Measurements from ENCODE around the gene PIGN. TPM values are rescaled to one million over a fixed set of nuclear protein-coding genes. Genes with fewer than 3 reads are reported as not detected.

PIGN gene
- total RNA-seq, 2 experiments from 2014 or later: 24.9 to 28.1 TPM

DNA sequence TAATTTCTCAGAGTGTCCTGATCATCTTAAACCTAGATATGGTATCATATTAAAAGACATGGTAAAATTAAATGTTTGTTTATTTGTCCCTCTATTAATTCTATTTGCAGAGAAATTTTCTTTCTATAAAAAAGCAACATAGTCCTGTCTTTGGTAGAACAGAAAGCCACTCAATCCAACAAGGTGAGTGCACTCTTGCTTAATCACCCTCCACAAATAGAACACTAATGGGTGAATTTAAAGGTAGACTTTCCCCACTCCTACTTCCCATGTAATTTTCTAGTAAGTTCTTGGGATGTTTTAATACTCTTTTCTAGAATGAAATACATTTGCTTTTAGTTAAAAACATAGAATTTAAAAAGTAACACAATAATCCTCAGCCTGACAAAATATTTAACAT, 97.7 kb downstream of the PIGN start:
- ATAC-seq (no peak), DNase-seq (no peak)
- POLR2A ChIA-PET: no interaction called here
- no peak overlapping the region for H3K27ac Mint-ChIP-seq
- peaks cover 25% of the 10 kb centered on the region for H3K4me1 Mint-ChIP-seq (ENCODE audit: low read depth)
- H3K4me3 Mint-ChIP-seq: no peak overlapping the region
- CTCF ChIA-PET: no interaction called here
- peaks cover 11% of the 10 kb centered on the region for H3K36me3 Mint-ChIP-seq (ENCODE audit: low read depth)
- no peaks in the 10 kb centered on the region for H3K27me3 Mint-ChIP-seq
- intact Hi-C loops (cut with micrococcal nuclease): no loop called here
- TF ChIP-seq, protein P1, sequence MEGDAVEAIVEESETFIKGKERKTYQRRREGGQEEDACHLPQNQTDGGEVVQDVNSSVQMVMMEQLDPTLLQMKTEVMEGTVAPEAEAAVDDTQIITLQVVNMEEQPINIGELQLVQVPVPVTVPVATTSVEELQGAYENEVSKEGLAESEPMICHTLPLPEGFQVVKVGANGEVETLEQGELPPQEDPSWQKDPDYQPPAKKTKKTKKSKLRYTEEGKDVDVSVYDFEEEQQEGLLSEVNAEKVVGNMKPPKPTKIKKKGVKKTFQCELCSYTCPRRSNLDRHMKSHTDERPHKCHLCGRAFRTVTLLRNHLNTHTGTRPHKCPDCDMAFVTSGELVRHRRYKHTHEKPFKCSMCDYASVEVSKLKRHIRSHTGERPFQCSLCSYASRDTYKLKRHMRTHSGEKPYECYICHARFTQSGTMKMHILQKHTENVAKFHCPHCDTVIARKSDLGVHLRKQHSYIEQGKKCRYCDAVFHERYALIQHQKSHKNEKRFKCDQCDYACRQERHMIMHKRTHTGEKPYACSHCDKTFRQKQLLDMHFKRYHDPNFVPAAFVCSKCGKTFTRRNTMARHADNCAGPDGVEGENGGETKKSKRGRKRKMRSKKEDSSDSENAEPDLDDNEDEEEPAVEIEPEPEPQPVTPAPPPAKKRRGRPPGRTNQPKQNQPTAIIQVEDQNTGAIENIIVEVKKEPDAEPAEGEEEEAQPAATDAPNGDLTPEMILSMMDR (IDR thresholded peaks at IDR 0.05): no peak
- no peaks in the 10 kb centered on the region for H3K9me3 Mint-ChIP-seq

DNA sequence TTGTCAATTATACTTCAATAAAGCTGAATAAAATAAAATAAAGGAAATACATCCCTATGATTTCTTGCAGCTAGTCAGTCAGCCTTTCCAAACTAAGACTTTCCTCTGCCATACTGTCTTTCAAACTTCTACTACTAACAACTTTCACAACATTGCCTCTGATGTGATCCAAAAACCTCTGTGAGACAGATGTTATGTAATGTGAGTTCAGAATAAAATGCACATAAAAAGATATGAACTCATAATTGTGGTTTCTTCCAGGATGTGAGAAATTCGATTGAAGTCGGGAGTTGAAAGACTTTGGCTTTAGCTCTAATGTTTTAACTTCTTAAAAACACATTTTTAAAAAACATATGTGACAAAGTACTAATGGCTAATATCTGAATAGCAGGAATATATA, 98.7 kb downstream of the PIGN start:
- ChIA-PET CTCF (interaction anchor here (0.9 to 1.4 kb wide), 3 partner anchors 14 to 43 kb away, joined by 3 to 4 read pairs (median 4); no protein-coding TSS in a partner anchor), POLR2A (no interaction called here)
- Mint-ChIP-seq H3K4me1 (ENCODE audit: low read depth) (peaks cover 25% of the 10 kb centered on the region), H3K36me3 (ENCODE audit: low read depth) (peaks cover 11% of the 10 kb centered on the region), H3K9me3 (no peaks in the 10 kb centered on the region), H3K27me3 (no peaks in the 10 kb centered on the region), H3K4me3 (no peak overlapping the region), H3K27ac (no peak overlapping the region)
- ATAC-seq (no peak), DNase-seq (no peak)
- TF ChIP-seq, protein P1 (IDR thresholded peaks at IDR 0.05): no peak
- intact Hi-C loops (cut with micrococcal nuclease): no loop called here

- intact Hi-C loops (cut with micrococcal nuclease): no loop called here
- no peaks in the 10 kb centered on the region for H3K27me3 Mint-ChIP-seq
- TF ChIP-seq, protein P1 (IDR thresholded peaks at IDR 0.05): no peak
- H3K4me1 Mint-ChIP-seq (ENCODE audit: low read depth): peaks cover 32% of the 10 kb centered on the region
- H3K4me3 Mint-ChIP-seq: no peak overlapping the region
- ChIA-PET POLR2A (no interaction called here), CTCF (no interaction called here)
- peaks cover 16% of the 10 kb centered on the region for H3K36me3 Mint-ChIP-seq (ENCODE audit: low read depth)
- no peaks in the 10 kb centered on the region for H3K9me3 Mint-ChIP-seq
- ATAC-seq (no peak), DNase-seq (peak; percentile 10)
- no peak overlapping the region for H3K27ac Mint-ChIP-seq
Observed at GRCh38 chr18:62085756-62086155, 101.1 kb downstream of the PIGN start.

GRCh38 chr18:62081761-62082294, 105.0 kb downstream of the PIGN start:
- Mint-ChIP-seq H3K9me3 (no peaks in the 10 kb centered on the region), H3K4me3 (no peak overlapping the region), H3K36me3 (ENCODE audit: low read depth) (peaks cover 14% of the 10 kb centered on the region), H3K27me3 (no peaks in the 10 kb centered on the region), H3K27ac (no peak overlapping the region), H3K4me1 (ENCODE audit: low read depth) (peaks cover 18% of the 10 kb centered on the region)
- ATAC-seq (no peak), DNase-seq (no peak)
- ChIA-PET POLR2A (no interaction called here), CTCF (no interaction called here)
- TF ChIP-seq, protein P1 (IDR thresholded peaks at IDR 0.05): no peak
- intact Hi-C loops (cut with micrococcal nuclease): no loop called here

- intact Hi-C loops (cut with micrococcal nuclease): no loop called here
- no peak overlapping the region for H3K4me3 Mint-ChIP-seq
- DNase-seq (no peak), ATAC-seq (no peak)
- H3K9me3 Mint-ChIP-seq: no peaks in the 10 kb centered on the region
- peaks cover 14% of the 10 kb centered on the region for H3K4me1 Mint-ChIP-seq (ENCODE audit: low read depth)
- TF ChIP-seq, protein P1 (IDR thresholded peaks at IDR 0.05): no peak
- no peaks in the 10 kb centered on the region for H3K27me3 Mint-ChIP-seq
- H3K36me3 Mint-ChIP-seq (ENCODE audit: low read depth): peaks cover 10% of the 10 kb centered on the region
- ChIA-PET CTCF (no interaction called here), POLR2A (no interaction called here)
- no peak overlapping the region for H3K27ac Mint-ChIP-seq
Observed at GRCh38 chr18:62081248-62081647, 105.6 kb downstream of the PIGN start.

Measured in activated CD8-positive, alpha-beta T cell treated with anti-CD3 and anti-CD28 coated beads for 36 hours (primary cell).